Measurements from ENCODE around the gene KNTC1.

Gene KNTC1

GRCh38 chr12:122609732-122610131, 82.7 kb downstream of the KNTC1 start:
- peaks cover 34 to 98% of the 10 kb centered on the region in 2 donors for H3K36me3 ChIP-seq (replicated peaks in 1 of 2; ENCODE audit: control insufficient read depth in 2 of 2, insufficient read depth in 2 of 2, low read length in 2 of 2)
- no CpG with 5 or more reads among the region's 3 CpGs for WGBS, 2 donors (ENCODE audit: extremely low coverage in 2 of 2, insufficient read length in 2 of 2, insufficient replicate concordance in 1 of 2)
- H3K4ac ChIP-seq (ENCODE audit: low read length) = no peak overlapping the region

GRCh38 chr12:122610207-122610606, 83.2 kb downstream of the KNTC1 start:
- H4K8ac ChIP-seq (ENCODE audit: low read depth, low read length) = no peak overlapping the region
- WGBS, 2 donors (ENCODE audit: extremely low coverage in 2 of 2, insufficient read length in 2 of 2, insufficient replicate concordance in 1 of 2) = no CpG with 5 or more reads among the region's 5 CpGs
- H3K4me3 ChIP-seq (ENCODE audit: low read length in 2 of 2) = no peak overlapping the region
- no peak overlapping the region for H2AFZ ChIP-seq (ENCODE audit: low read length)
- no peak overlapping the region for H3K27ac ChIP-seq (replicated peaks; ENCODE audit: low read length)
- no peaks in the 10 kb centered on the region for H3K9me3 ChIP-seq (replicated peaks in 1 of 2; ENCODE audit: control insufficient read depth in 2 of 2, insufficient read depth in 1 of 2, low read depth in 1 of 2, low read length in 2 of 2)
- H2BK120ac ChIP-seq (ENCODE audit: low read depth, low read length) = no peak overlapping the region
- no peak overlapping the region for H3K4ac ChIP-seq (ENCODE audit: low read length)
- H4K91ac ChIP-seq (ENCODE audit: low read depth, low read length, poor library complexity) = no peak overlapping the region
- H3K36me3 ChIP-seq (replicated peaks in 1 of 2; ENCODE audit: control insufficient read depth in 2 of 2, insufficient read depth in 2 of 2, low read length in 2 of 2) = peaks cover 35 to 98% of the 10 kb centered on the region in 2 donors
- H3K4me2 ChIP-seq (ENCODE audit: insufficient read depth, low read length, poor library complexity, severe bottlenecking) = no peak overlapping the region
- no peak overlapping the region for H3K9ac ChIP-seq (ENCODE audit: low read depth, low read length, poor library complexity)
- H3K18ac ChIP-seq (ENCODE audit: low read length) = no peak overlapping the region
- H3K14ac ChIP-seq (ENCODE audit: low read length) = no peak overlapping the region
- H2BK15ac ChIP-seq (ENCODE audit: low read length) = no peak overlapping the region
- no peaks in the 10 kb centered on the region for H3K79me1 ChIP-seq (ENCODE audit: low read depth, low read length)
- no peaks in the 10 kb centered on the region for H3K4me1 ChIP-seq (ENCODE audit: control insufficient read depth in 2 of 2, insufficient read depth in 1 of 2, low read depth in 1 of 2, low read length in 2 of 2)
- no peak overlapping the region for H2BK12ac ChIP-seq (ENCODE audit: low read length)
- H2BK5ac ChIP-seq (ENCODE audit: low read length) = no peak overlapping the region
- no peak for DNase-seq (ENCODE audit: low spot score)
- H3K23ac ChIP-seq (ENCODE audit: low read depth, low read length, poor library complexity) = no peak overlapping the region
- H3K27me3 ChIP-seq (ENCODE audit: control insufficient read depth in 3 of 3, insufficient read depth in 3 of 3, low read depth in 1 of 3, low read length in 3 of 3) = no peaks in the 10 kb centered on the region
- H2AK5ac ChIP-seq (ENCODE audit: low read depth, low read length) = no peak overlapping the region

More at GRCh38 chr12:122609732-122610131, 82.7 kb downstream of the KNTC1 start:
- Histone ChIP-seq H3K4me1 (ENCODE audit: control insufficient read depth in 2 of 2, insufficient read depth in 1 of 2, low read depth in 1 of 2, low read length in 2 of 2) (no peaks in the 10 kb centered on the region), H2AK5ac (ENCODE audit: low read depth, low read length) (no peak overlapping the region), H4K8ac (ENCODE audit: low read depth, low read length) (no peak overlapping the region), H2AFZ (ENCODE audit: low read length) (no peak overlapping the region), H2BK120ac (ENCODE audit: low read depth, low read length) (no peak overlapping the region), H3K9ac (ENCODE audit: low read depth, low read length, poor library complexity) (no peak overlapping the region), H3K4me3 (ENCODE audit: low read length in 2 of 2) (no peak overlapping the region), H3K14ac (ENCODE audit: low read length) (no peak overlapping the region), H3K27ac (replicated peaks; ENCODE audit: low read length) (no peak overlapping the region), H4K91ac (ENCODE audit: low read depth, low read length, poor library complexity) (no peak overlapping the region), H3K27me3 (ENCODE audit: control insufficient read depth in 3 of 3, insufficient read depth in 3 of 3, low read depth in 1 of 3, low read length in 3 of 3) (no peaks in the 10 kb centered on the region), H3K9me3 (replicated peaks in 1 of 2; ENCODE audit: control insufficient read depth in 2 of 2, insufficient read depth in 1 of 2, low read depth in 1 of 2, low read length in 2 of 2) (no peaks in the 10 kb centered on the region), H3K23ac (ENCODE audit: low read depth, low read length, poor library complexity) (no peak overlapping the region), H2BK15ac (ENCODE audit: low read length) (no peak overlapping the region), H3K18ac (ENCODE audit: low read length) (no peak overlapping the region), H2BK12ac (ENCODE audit: low read length) (no peak overlapping the region), H2BK5ac (ENCODE audit: low read length) (no peak overlapping the region), H3K4me2 (ENCODE audit: insufficient read depth, low read length, poor library complexity, severe bottlenecking) (no peak overlapping the region), H3K79me1 (ENCODE audit: low read depth, low read length) (no peaks in the 10 kb centered on the region)
- DNase-seq (ENCODE audit: low spot score) = no peak

- H3K4me1 ChIP-seq (ENCODE audit: control insufficient read depth in 2 of 2, insufficient read depth in 1 of 2, low read depth in 1 of 2, low read length in 2 of 2) = no peaks in the 10 kb centered on the region
Observed at GRCh38 chr12:122610911-122611310, 83.9 kb downstream of the KNTC1 start.

GRCh38 chr12:122614839-122615238, 87.8 kb downstream of the KNTC1 start:
- Histone ChIP-seq H2BK12ac (ENCODE audit: low read length) (no peak overlapping the region), H3K23ac (ENCODE audit: low read depth, low read length, poor library complexity) (no peak overlapping the region), H4K91ac (ENCODE audit: low read depth, low read length, poor library complexity) (no peak overlapping the region), H3K79me1 (ENCODE audit: low read depth, low read length) (no peaks in the 10 kb centered on the region), H2BK120ac (ENCODE audit: low read depth, low read length) (no peak overlapping the region), H3K4me2 (ENCODE audit: insufficient read depth, low read length, poor library complexity, severe bottlenecking) (no peak overlapping the region), H3K4me1 (ENCODE audit: control insufficient read depth in 2 of 2, insufficient read depth in 1 of 2, low read depth in 1 of 2, low read length in 2 of 2) (no peaks in the 10 kb centered on the region), H3K4ac (ENCODE audit: low read length) (no peak overlapping the region), H2AFZ (ENCODE audit: low read length) (no peak overlapping the region), H2BK5ac (ENCODE audit: low read length) (no peak overlapping the region), H3K27ac (replicated peaks; ENCODE audit: low read length) (no peak overlapping the region), H3K36me3 (replicated peaks in 1 of 2; ENCODE audit: control insufficient read depth in 2 of 2, insufficient read depth in 2 of 2, low read length in 2 of 2) (peaks cover 36 to 98% of the 10 kb centered on the region in 2 donors), H3K14ac (ENCODE audit: low read length) (no peak overlapping the region), H2AK5ac (ENCODE audit: low read depth, low read length) (no peak overlapping the region), H3K4me3 (ENCODE audit: low read length in 2 of 2) (no peak overlapping the region), H3K18ac (ENCODE audit: low read length) (no peak overlapping the region), H4K8ac (ENCODE audit: low read depth, low read length) (no peak overlapping the region), H3K27me3 (ENCODE audit: control insufficient read depth in 3 of 3, insufficient read depth in 3 of 3, low read depth in 1 of 3, low read length in 3 of 3) (no peaks in the 10 kb centered on the region), H3K9ac (ENCODE audit: low read depth, low read length, poor library complexity) (no peak overlapping the region), H2BK15ac (ENCODE audit: low read length) (no peak overlapping the region), H3K9me3 (replicated peaks in 1 of 2; ENCODE audit: control insufficient read depth in 2 of 2, insufficient read depth in 1 of 2, low read depth in 1 of 2, low read length in 2 of 2) (no peaks in the 10 kb centered on the region)
- DNase-seq (ENCODE audit: low spot score) = no peak
- no CpG with 5 or more reads among the region's 1 CpG for WGBS, 2 donors (ENCODE audit: extremely low coverage in 2 of 2, insufficient read length in 2 of 2, insufficient replicate concordance in 1 of 2)

More at GRCh38 chr12:122610911-122611310, 83.9 kb downstream of the KNTC1 start:
- Histone ChIP-seq H3K27me3 (ENCODE audit: control insufficient read depth in 3 of 3, insufficient read depth in 3 of 3, low read depth in 1 of 3, low read length in 3 of 3) (no peaks in the 10 kb centered on the region), H3K18ac (ENCODE audit: low read length) (no peak overlapping the region), H3K27ac (replicated peaks; ENCODE audit: low read length) (no peak overlapping the region), H2BK12ac (ENCODE audit: low read length) (no peak overlapping the region), H3K9me3 (replicated peaks in 1 of 2; ENCODE audit: control insufficient read depth in 2 of 2, insufficient read depth in 1 of 2, low read depth in 1 of 2, low read length in 2 of 2) (no peaks in the 10 kb centered on the region), H3K4me2 (ENCODE audit: insufficient read depth, low read length, poor library complexity, severe bottlenecking) (no peak overlapping the region), H2BK120ac (ENCODE audit: low read depth, low read length) (no peak overlapping the region), H2AFZ (ENCODE audit: low read length) (no peak overlapping the region), H3K4ac (ENCODE audit: low read length) (no peak overlapping the region), H2BK15ac (ENCODE audit: low read length) (no peak overlapping the region), H3K14ac (ENCODE audit: low read length) (no peak overlapping the region), H3K79me1 (ENCODE audit: low read depth, low read length) (no peaks in the 10 kb centered on the region), H3K9ac (ENCODE audit: low read depth, low read length, poor library complexity) (no peak overlapping the region), H2BK5ac (ENCODE audit: low read length) (no peak overlapping the region), H3K36me3 (replicated peaks in 1 of 2; ENCODE audit: control insufficient read depth in 2 of 2, insufficient read depth in 2 of 2, low read length in 2 of 2) (peaks cover 35 to 98% of the 10 kb centered on the region in 2 donors), H3K4me3 (ENCODE audit: low read length in 2 of 2) (no peak overlapping the region), H4K8ac (ENCODE audit: low read depth, low read length) (no peak overlapping the region), H3K23ac (ENCODE audit: low read depth, low read length, poor library complexity) (no peak overlapping the region), H2AK5ac (ENCODE audit: low read depth, low read length) (no peak overlapping the region), H4K91ac (ENCODE audit: low read depth, low read length, poor library complexity) (no peak overlapping the region)
- DNase-seq (ENCODE audit: low spot score) = no peak
- WGBS, 2 donors (ENCODE audit: extremely low coverage in 2 of 2, insufficient read length in 2 of 2, insufficient replicate concordance in 1 of 2) = no CpG with 5 or more reads among the region's 2 CpGs

All from neuronal stem cell (in vitro differentiated cells).